B cell (primary cell): Measurements from ENCODE around the gene EYS. TPM values are rescaled to one million over a fixed set of nuclear protein-coding genes. Genes with fewer than 3 reads are reported as not detected.

Source experiments
- ATAC-seq: fragments of 200-7000 bp; cut with Tn5 transposase; one replicate; pipeline ENCODE4 v1.10.0; 2021; ENCODE audit warnings: low read depth, mild to moderate bottlenecking, moderate number of reproducible peaks, moderate library complexity
- CTCF ChIA-PET: fragments of 350-600 bp; sonication (Branson Sonifier 250); formaldehyde crosslinking; loops from one replicate; lab custom pipeline; 2021; ENCODE audit warnings: antibody characterized with exemption, inconsistent platforms; lab: Charles Lee
- POLR2A ChIA-PET: fragments of 350-600 bp; sonication (Branson Sonifier 250); formaldehyde crosslinking; loops from one replicate; lab custom pipeline; 2021; ENCODE audit warnings: antibody characterized with exemption; lab: Charles Lee
- DNase-seq: peaks from one replicate; pipeline ENCODE4 v3.0.0; 2013
- H2AFZ ChIP-seq: 2 replicates; pipeline ENCODE4 v1.6.1; 2012; ENCODE audit warnings: mild to moderate bottlenecking, low read depth, low read length; ENCODE audit not compliant: insufficient read depth, poor library complexity, severe bottlenecking
- H3K27ac ChIP-seq, 2 donors: 1 replicate in 1 of 2; 2 replicates in 1 of 2; pipeline ENCODE4 v1.5.1; 2012 to 2013; ENCODE audit warnings: low read length in 2 of 2, mild to moderate bottlenecking in 2 of 2, moderate library complexity in 1 of 2
- H3K27me3 ChIP-seq, 4 experiments: fragments of 200-600 bp in 1 of 4; sonication (generic) in 1 of 4; replicated peaks in 1 of 4; 1 replicate in 2 of 4; 2 replicates in 2 of 4; pipeline versions ENCODE4 v1.6.1 to v1.7.0; 2013 to 2016; ENCODE audit warnings: low read length in 3 of 4, mild to moderate bottlenecking in 2 of 4, mixed read lengths in 1 of 4, moderate library complexity in 1 of 4; ENCODE audit not compliant: insufficient read depth in 4 of 4, control insufficient read depth in 3 of 4; ENCODE audit errors: control extremely low read depth in 1 of 4
- H3K36me3 ChIP-seq, 2 experiments: replicated peaks in 1 of 2; 1 replicate in 1 of 2; 2 replicates in 1 of 2; pipeline versions ENCODE4 v1.6.1 to v1.7.1; 2013; ENCODE audit warnings: low read length in 1 of 2; ENCODE audit not compliant: insufficient read depth in 2 of 2, control insufficient read depth in 1 of 2; ENCODE audit errors: control extremely low read depth in 1 of 2, extremely low read depth in 1 of 2
- H3K4me1 ChIP-seq, 2 donors: fragments of 200-600 bp in 1 of 2; sonication (generic) in 1 of 2; 1 replicate in 1 of 2; 2 replicates in 1 of 2; pipeline versions ENCODE4 v1.5.1 to v1.6.1; 2013 to 2017; ENCODE audit warnings: low read length in 2 of 2; ENCODE audit not compliant: control insufficient read depth in 2 of 2, insufficient read depth in 2 of 2
- H3K4me2 ChIP-seq: replicated peaks from 2 replicates; pipeline ENCODE3; 2012; ENCODE audit warnings: mild to moderate bottlenecking, low read depth, low read length; ENCODE audit not compliant: poor library complexity, severe bottlenecking
- H3K4me3 ChIP-seq, 5 experiments: fragments of 200-600 bp in 1 of 5; sonication (generic) in 1 of 5; 1 replicate in 3 of 5; 2 replicates in 2 of 5; pipeline versions ENCODE4 v1.5.1 to v1.7.0; 2011 to 2016; ENCODE audit warnings: low read length in 4 of 5, mild to moderate bottlenecking in 4 of 5, low read depth in 2 of 5, control low read depth in 1 of 5, moderate library complexity in 1 of 5; ENCODE audit not compliant: insufficient read depth in 1 of 5; ENCODE audit errors: control extremely low read depth in 1 of 5, extremely low read depth in 1 of 5
- H3K79me2 ChIP-seq: fragments of 200-600 bp; sonication (generic); one replicate; pipeline ENCODE4 v1.6.0; 2016; ENCODE audit warnings: low read length; ENCODE audit not compliant: control insufficient read depth, insufficient read depth
- H3K9ac ChIP-seq: fragments of 200-600 bp; sonication (generic); 2 replicates; pipeline ENCODE4 v1.6.1; 2017; ENCODE audit warnings: mild to moderate bottlenecking, low read length, moderate library complexity
- H3K9me3 ChIP-seq, 3 donors: one replicate each; pipeline versions ENCODE4 v1.6.1 to v1.7.1; 2013; ENCODE audit warnings: low read length in 2 of 3; ENCODE audit not compliant: control insufficient read depth in 2 of 3, insufficient read depth in 1 of 3; ENCODE audit errors: control extremely low read depth in 1 of 3
- H4K20me1 ChIP-seq: 2 replicates; pipeline ENCODE4 v1.6.0; 2012; ENCODE audit warnings: mild to moderate bottlenecking, low read length; ENCODE audit not compliant: insufficient read depth, control insufficient read depth, poor library complexity, severe bottlenecking
- H3K27ac Mint-ChIP-seq: one replicate; pipeline ENCODE4 v1.8.0; 2021; ENCODE audit warnings: mixed read lengths
- H3K27me3 Mint-ChIP-seq: one replicate; pipeline ENCODE4 v1.8.0; 2021; ENCODE audit warnings: mixed read lengths
- H3K4me1 Mint-ChIP-seq: one replicate; pipeline ENCODE4 v1.8.0; 2021; ENCODE audit warnings: mixed read lengths
- H3K4me3 Mint-ChIP-seq: one replicate; pipeline ENCODE4 v1.8.0; 2021; ENCODE audit warnings: mixed read lengths
- H3K9me3 Mint-ChIP-seq: one replicate; pipeline ENCODE4 v1.8.0; 2022; ENCODE audit warnings: mixed read lengths; ENCODE audit not compliant: insufficient read depth
- EZH2 ChIP-seq: IDR thresholded peaks from 2 replicates; pipeline ENCODE4 v1.6.1; 2012; ENCODE audit warnings: borderline replicate concordance, low read depth, mild to moderate bottlenecking, moderate library complexity, low read length; ENCODE audit not compliant: insufficient read depth, poor library complexity, severe bottlenecking
- WGBS: methylation state at CpG from one replicate; pipeline ENCODE4 v1.1.5; 2013; ENCODE audit warnings: missing lambda C conversion rate; ENCODE audit not compliant: insufficient coverage; 5-methylcytosine and 5-hydroxymethylcytosine counted together
- intact Hi-C: fragments of 100-400 bp; cut with micrococcal nuclease; formaldehyde crosslinking; loops from one replicate; pipeline ENCODE4 v1.10.0; 2022
- polyA plus RNA-seq: library from polyadenylated mRNA; depleted of rRNA; stranded (reverse); fragments of >200 nt; gene quantifications from 2 replicates; pipeline ENCODE4 v1.2.3, GENCODE V29; 2012
- total RNA-seq, 2 donors: library from RNA; stranded (reverse); fragments of 120-200 nt in 1 of 2; gene quantifications; 1 replicate in 1 of 2; 2 replicates in 1 of 2; pipeline versions ENCODE4 v1.2.3 to v1.2.4, GENCODE V29; 2013 to 2022
- TF ChIP-seq, protein P1 (sequence below): fragments of 200-600 bp; IDR thresholded peaks from one replicate; pipeline ENCODE4 v1.8.0; 2022; ENCODE audit warnings: antibody characterized with exemption, mild to moderate bottlenecking

EYS gene
- total and polyA plus RNA-seq, 2 donors (not counting 1 experiment from before 2014, with no cell fraction given) = not detected

DNA sequence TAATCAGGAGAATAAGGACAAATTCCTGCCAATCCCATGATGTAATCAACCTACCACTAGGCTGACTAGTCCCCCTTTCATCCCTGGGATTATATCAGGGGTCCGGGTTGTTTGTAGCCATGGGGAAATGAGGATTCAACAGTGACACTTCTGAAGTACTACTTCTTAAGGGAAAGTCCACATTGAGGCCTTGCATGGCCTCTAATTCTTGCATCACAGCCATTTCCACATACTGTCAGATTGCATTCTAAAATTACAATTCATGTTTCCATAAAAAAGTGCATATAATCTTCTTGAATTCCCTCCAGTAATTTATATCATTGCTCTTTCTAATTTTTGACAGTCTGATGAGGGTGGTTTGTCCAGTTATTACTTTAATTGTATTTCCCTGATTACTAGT is 1887.2 kb downstream of the EYS start:
- no peak overlapping the region for H3K27ac ChIP-seq
- DNase-seq = no peak
- no peak for TF ChIP-seq EZH2
- TF ChIP-seq, protein P1, sequence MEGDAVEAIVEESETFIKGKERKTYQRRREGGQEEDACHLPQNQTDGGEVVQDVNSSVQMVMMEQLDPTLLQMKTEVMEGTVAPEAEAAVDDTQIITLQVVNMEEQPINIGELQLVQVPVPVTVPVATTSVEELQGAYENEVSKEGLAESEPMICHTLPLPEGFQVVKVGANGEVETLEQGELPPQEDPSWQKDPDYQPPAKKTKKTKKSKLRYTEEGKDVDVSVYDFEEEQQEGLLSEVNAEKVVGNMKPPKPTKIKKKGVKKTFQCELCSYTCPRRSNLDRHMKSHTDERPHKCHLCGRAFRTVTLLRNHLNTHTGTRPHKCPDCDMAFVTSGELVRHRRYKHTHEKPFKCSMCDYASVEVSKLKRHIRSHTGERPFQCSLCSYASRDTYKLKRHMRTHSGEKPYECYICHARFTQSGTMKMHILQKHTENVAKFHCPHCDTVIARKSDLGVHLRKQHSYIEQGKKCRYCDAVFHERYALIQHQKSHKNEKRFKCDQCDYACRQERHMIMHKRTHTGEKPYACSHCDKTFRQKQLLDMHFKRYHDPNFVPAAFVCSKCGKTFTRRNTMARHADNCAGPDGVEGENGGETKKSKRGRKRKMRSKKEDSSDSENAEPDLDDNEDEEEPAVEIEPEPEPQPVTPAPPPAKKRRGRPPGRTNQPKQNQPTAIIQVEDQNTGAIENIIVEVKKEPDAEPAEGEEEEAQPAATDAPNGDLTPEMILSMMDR = no peak
- intact Hi-C loops = no loop called here
- WGBS = no CpG with 5 or more reads among the region's 1 CpG
- POLR2A ChIA-PET = no interaction called here
- H3K4me1 ChIP-seq = no peaks in the 10 kb centered on the region
- no peak overlapping the region for H3K4me2 ChIP-seq
- no peak overlapping the region for H3K9ac ChIP-seq
- H3K4me1 Mint-ChIP-seq = no peaks in the 10 kb centered on the region
- no peaks in the 10 kb centered on the region for H3K9me3 Mint-ChIP-seq
- no peaks in the 10 kb centered on the region for H4K20me1 ChIP-seq
- no peak for ATAC-seq
- no peak overlapping the region for H2AFZ ChIP-seq
- CTCF ChIA-PET = no interaction called here
- no peak overlapping the region for H3K27ac Mint-ChIP-seq
- H3K4me3 Mint-ChIP-seq = no peak overlapping the region
- H3K4me3 ChIP-seq = no peak overlapping the region
- H3K79me2 ChIP-seq = no peaks in the 10 kb centered on the region
- peaks cover 0 to 6% (median 0%) of the 10 kb centered on the region in 3 donors for H3K9me3 ChIP-seq
- H3K27me3 ChIP-seq = no peaks in the 10 kb centered on the region
- peaks cover 3% of the 10 kb centered on the region for H3K27me3 Mint-ChIP-seq
- no peaks in the 10 kb centered on the region for H3K36me3 ChIP-seq

DNA sequence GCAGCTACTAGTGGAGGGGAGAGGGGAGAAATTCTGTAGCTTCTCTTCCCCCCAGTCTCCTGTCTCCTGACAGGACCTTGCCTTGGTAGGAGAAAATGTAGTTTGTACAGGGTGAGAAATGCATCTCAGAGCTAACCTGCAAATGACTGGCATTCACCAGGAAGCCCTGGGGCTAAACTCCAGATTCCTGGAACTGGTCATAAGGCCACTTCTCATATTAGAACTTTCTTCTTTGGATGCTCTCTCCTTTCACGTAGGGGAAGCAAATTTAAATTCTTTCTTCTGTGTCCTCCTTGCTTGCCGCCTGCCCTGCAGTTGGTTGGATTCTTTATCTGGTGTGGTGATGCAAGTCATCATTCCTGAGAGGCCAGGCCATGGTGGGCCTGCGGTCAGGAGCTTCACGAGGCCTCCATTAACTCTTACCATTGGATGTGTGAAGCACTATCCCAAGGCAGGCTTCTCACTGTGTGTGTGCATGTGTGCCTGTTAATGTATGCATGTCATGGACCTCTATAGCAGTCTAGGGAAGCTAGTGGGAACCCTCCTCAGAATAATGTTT is 1889.5 kb downstream of the EYS start:
- Histone ChIP-seq H2AFZ (no peak overlapping the region), H3K4me1 (no peaks in the 10 kb centered on the region), H3K27me3 (no peaks in the 10 kb centered on the region), H3K27ac (no peak overlapping the region), H3K36me3 (no peaks in the 10 kb centered on the region), H4K20me1 (no peaks in the 10 kb centered on the region), H3K79me2 (no peaks in the 10 kb centered on the region), H3K4me2 (no peak overlapping the region), H3K9ac (no peak overlapping the region), H3K9me3 (no peaks in the 10 kb centered on the region), H3K4me3 (no peak overlapping the region)
- peaks cover 3% of the 10 kb centered on the region for H3K27me3 Mint-ChIP-seq
- POLR2A ChIA-PET = no interaction called here
- no peak overlapping the region for H3K27ac Mint-ChIP-seq
- intact Hi-C loops = no loop called here
- DNase-seq = no peak
- no peaks in the 10 kb centered on the region for H3K9me3 Mint-ChIP-seq
- WGBS = 100% methylated on average over 1 of the region's 4 CpGs
- TF ChIP-seq, protein P1 = no peak
- TF ChIP-seq EZH2 = no peak
- no peak for ATAC-seq
- CTCF ChIA-PET = no interaction called here
- no peak overlapping the region for H3K4me3 Mint-ChIP-seq
- no peaks in the 10 kb centered on the region for H3K4me1 Mint-ChIP-seq
